K562 (cell line): ENCODE results near the gene TBCEL. TPM values are rescaled to one million over a fixed set of nuclear protein-coding genes. Genes with fewer than 3 reads are reported as not detected.

Source experiments
- CTCF ChIP-seq, 3 experiments: IDR thresholded peaks in 2 of 3; conservative IDR thresholded peaks in 1 of 3; 2 replicates each; pipeline ENCODE4 v1.5.1; 2011 to 2012; ENCODE audit warnings: low read length in 3 of 3, mild to moderate bottlenecking in 3 of 3, control low read depth in 2 of 3, improper control_type of control experiment in 1 of 3, inconsistent platforms in 1 of 3, low read depth in 1 of 3, mixed read lengths in 1 of 3, moderate library complexity in 1 of 3; ENCODE audit not compliant: insufficient read depth in 2 of 3
- ILF3 ChIP-seq: fragments of 450-650 bp; IDR thresholded peaks from 2 replicates; pipeline ENCODE4 v1.6.1; 2018; ENCODE audit warnings: antibody characterized with exemption, mild to moderate bottlenecking, moderate library complexity, borderline replicate concordance
- LEF1 ChIP-seq: fragments of 450-650 bp; IDR thresholded peaks from 2 replicates; pipeline ENCODE4 v1.6.1; 2016; ENCODE audit warnings: mild to moderate bottlenecking
- PRDM10 ChIP-seq: fragments of 450-650 bp; IDR thresholded peaks from 2 replicates; pipeline ENCODE4 v1.6.1; 2018; ENCODE audit not compliant: partially characterized antibody
- RREB1 ChIP-seq: fragments of 250-450 bp; sonication (Bioruptor Pico); IDR thresholded peaks from 2 replicates; pipeline ENCODE4 v1.4.0; 2020
- SETDB1 ChIP-seq: IDR thresholded peaks from one replicate; pipeline ENCODE4 v1.6.1; 2012; ENCODE audit warnings: low read length, control low read depth, inconsistent platforms
- TCF15 ChIP-seq: fragments of 250-450 bp; sonication (Bioruptor Pico); IDR thresholded peaks from 2 replicates; pipeline ENCODE4 v1.8.0; 2022; ENCODE audit warnings: moderate library complexity, mild to moderate bottlenecking, inconsistent platforms
- polyA plus RNA-seq, 8 experiments: library from polyadenylated mRNA; depleted of rRNA in 4 of 8; stranded (reverse) in 5 of 8; unstranded in 3 of 8; fragments of >200 nt; fragmentation: Nextera tagmentation in 2 of 8; fragmentation: Illumina TruSeq in 1 of 8; extraction: Ambion mirVana in 2 of 8; extraction: Trizol in 1 of 8; gene quantifications; 2 replicates each; pipeline versions ENCODE4 v1.2.1 to v1.2.3, GENCODE V29; 2011 to 2014; ENCODE audit warnings: inconsistent platforms in 1 of 8, missing spikeins in 1 of 8
- total RNA-seq, 7 experiments: library from RNA; depleted of rRNA in 6 of 7; stranded (reverse); fragments of >200 nt in 6 of 7; fragmentation: Illumina TruSeq in 2 of 7; extraction: Trizol in 2 of 7; gene quantifications; 2 replicates each; pipeline versions ENCODE4 v1.2.1 to v1.2.3, GENCODE V29; 2011 to 2021; ENCODE audit warnings: low replicate concordance in 1 of 7

The TBCEL gene
- total and polyA plus RNA-seq, 9 of the 15 experiments (the other 6 are each of a cell fraction or from before 2014, with no cell fraction given): 0.39 to 2.3 (median 1.4) TPM

- TF ChIP-seq RREB1 (CRISPR knock-in tag) (no peak), LEF1 (no peak), SETDB1 (no peak), TCF15 (CRISPR knock-in tag) (no peak), PRDM10 (no peak), ILF3 (no peak), CTCF (IDR thresholded peaks at IDR 0.05 in 2 of 3, conservative IDR thresholded peaks at IDR 0.05 in 1 of 3; ENCODE audit: insufficient read depth in 2 of 3, low read depth in 1 of 3, low read length in 3 of 3) (peak; percentile 12 to 24 (median 17); a peak in 2 of 6 replicates)
- TF ChIP-seq, all 486 proteins: peak for 3
Observed at GRCh38 chr11:121063728-121064127, 39.8 kb downstream of the TBCEL start (continued).
